HG03457 (cell line): ENCODE data around the gene PDCD10.
A peak's percentile ranks its signal among the peaks of the same experiment; 100 is the strongest.

Experiments used
- ATAC-seq: cut with Tn5 transposase; IDR thresholded peaks from one replicate; pipeline ENCODE4 v1.9.1; 2021; ENCODE audit warnings: moderate number of reproducible peaks; ENCODE audit not compliant: unreplicated experiment

Gene PDCD10

GRCh38 chr3:167735233-167736138 is 794 bp upstream of the PDCD10 start, which contains the start of gene SERPINI1:
Gene SERPINI1, plus strand, starts transcription at chr3:167735721. Its CDS starts 53,408 bp downstream, at chr3:167789129.
- peak; percentile 47 for ATAC-seq

DNA sequence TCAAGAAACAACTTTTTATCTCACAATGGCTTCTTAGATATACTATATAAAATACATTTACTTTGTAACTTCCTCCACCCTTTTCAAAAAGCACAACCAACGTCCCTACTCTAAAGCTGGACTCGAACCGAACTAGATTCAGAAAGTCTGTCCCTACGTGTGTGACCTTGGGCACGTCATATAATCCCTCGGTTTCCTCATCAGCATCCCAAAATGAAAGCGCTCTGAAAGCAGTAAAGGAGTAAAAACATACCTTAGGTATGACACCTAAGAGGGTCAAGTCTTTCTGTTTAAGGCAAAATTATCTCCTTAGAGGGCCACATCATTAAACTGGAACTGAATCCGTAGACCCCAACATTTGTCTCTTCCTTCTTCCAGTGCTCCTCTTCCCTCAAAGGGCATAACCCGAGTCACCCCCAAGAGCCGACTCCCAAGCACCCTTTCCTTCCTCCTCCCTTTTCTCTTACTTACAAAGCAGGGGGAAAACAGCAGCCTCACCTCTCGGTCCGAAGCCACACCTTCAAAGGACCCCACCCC is 663 bp downstream of the PDCD10 start:
- ATAC-seq = no peak

DNA sequence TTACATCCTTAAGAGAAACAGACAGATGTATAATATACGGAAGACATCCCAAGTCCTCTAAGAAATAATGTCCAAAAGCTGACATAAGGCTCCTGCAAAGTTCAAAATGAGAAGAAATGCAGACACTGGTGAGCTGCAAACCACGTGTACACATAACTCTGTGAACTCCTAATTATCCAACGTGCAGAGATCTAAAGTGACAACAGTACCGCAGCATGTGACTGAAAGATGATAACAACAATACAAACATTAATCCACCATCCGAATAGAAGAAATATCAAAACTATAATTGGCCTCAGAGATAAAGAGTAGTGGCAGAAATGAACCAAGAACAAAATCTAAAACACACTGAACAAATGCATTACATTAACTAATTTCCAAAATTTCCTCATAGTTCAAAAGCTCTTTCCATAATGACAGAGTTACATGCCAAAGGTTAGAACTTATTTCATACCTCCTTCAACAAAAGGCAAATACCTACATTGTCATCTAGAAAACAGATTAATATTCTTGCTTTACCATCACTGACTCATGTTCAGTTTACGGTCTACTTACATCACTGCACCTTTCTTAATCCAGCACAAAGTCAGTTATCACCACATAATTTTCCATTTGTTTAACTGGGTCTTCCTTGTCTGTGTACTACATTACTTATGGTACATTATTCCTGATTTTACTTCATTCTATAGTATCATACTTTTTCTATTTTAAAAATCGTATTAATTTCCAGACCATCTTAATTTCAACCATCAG is 2.2 kb downstream of the PDCD10 start:
- no peak for ATAC-seq

DNA sequence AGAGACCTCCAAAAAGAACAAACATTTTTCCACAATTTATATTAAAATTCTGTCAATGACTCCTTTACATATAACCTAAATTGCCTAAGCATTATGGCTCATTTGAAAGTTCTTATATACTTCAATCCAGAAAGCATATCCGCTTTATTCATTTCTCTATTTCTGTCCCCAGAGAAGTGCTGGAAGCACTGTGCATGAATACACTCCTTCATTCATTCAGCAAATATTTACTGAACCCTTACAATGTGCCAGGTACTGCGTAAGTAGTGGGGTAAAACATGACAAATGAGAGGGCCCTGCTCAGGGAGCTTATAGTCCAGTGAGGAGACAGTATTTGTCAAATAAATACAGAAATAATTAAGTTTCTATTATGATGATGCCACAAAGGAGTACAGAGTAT is 3.3 kb downstream of the PDCD10 start:
- ATAC-seq = no peak

- no peak for ATAC-seq
Observed at GRCh38 chr3:167729591-167729990, 5.1 kb downstream of the PDCD10 start.

DNA sequence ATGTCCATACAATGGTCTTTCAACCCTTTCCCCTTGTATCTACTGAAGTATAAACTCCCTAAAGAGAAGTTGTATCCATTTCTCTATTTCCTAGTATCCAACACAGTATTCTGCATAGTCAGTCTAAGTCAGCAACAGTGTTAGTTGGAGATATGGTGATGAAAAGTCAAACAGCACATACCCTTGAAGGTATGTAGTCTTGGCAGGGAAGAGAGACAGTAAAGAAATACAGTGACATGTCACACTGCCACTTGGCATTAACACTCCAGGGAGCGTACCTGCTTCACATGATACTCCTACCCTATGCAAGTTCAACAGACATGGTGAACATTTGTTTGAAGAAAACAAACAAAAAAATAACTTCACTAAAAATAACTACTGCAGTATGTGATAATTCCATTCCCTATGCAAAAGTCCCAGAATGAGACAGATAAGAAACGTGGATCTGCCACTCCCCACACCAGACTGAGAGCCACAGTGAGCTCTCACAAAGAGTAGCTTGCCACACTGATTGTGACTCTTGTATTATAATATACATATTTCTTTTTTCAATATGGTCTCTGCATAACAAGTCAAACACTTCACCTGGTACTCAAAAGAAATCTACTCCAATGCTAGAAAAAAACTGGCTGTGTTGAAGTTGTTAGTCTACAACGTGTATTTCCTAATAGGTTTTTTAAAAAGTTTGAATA is 5.9 kb downstream of the PDCD10 start:
- no peak for ATAC-seq

- ATAC-seq = no peak
Observed at GRCh38 chr3:167728176-167728575, 6.5 kb downstream of the PDCD10 start.

DNA sequence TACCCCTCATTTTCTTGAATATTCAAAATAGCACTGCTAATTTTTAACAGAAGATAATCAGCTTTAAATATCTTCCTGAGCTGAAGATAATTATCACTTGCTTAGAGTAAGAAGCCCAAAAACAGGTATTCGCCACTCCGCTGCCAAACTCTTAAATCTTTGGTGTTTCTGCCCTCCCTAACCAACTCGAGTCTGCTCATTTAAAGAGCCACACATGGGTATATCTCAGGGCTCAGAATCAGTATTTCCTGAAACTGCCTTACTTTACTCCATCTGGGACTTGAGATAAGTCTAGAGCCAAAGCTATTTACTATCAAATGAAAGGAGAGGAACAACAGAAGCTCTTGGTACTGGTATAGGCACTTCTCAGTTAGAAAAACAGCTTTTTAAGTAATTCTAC is 10.8 kb downstream of the PDCD10 start:
- ATAC-seq = no peak

DNA sequence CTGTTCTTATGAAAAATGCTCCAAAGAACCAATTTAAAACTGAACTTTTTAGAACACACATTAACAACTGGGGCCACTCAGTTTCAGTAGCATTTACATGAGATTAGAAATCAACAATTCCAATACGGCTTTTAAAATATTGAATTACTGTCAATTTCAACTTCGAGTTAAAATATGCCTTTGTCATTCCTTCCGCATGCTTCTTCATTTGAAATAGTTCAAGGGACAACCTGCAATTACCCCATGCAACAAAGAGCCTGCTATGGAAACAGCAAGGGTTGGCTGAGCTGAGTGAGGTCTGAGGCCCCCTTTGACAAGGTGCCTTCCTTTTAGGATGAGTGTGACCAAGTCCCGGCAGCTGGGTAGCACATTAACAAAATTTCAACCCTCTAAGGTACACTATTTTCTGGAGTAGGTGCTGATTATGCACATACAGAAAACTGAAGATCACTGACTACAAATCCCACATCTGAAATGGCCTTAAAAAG is 11.6 kb downstream of the PDCD10 start:
- no peak for ATAC-seq

- no peak for ATAC-seq
Observed at GRCh38 chr3:167718582-167718981, 16.1 kb downstream of the PDCD10 start.

- ATAC-seq = no peak
Observed at GRCh38 chr3:167716920-167717319, 17.8 kb downstream of the PDCD10 start.

DNA sequence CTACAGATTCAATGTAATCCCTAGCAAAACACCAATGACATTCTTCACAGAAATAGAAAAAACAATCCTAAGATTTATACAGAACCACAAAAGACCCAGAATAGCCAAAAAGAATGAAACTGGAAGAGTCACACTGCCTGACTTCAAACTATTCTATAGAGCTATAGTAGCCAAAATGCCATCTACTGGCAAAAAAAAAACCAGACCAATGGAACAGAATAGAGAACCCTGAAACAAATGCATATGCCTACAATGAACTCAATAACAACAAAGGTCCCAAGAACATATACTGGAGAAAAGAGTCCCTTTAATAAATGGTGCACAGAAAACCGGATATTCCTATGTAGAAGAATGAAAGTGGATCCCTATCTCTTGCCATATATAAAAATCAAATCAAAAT is 19.8 kb downstream of the PDCD10 start:
- no peak for ATAC-seq

GRCh38 chr3:167712445-167712844 is 22.2 kb downstream of the PDCD10 start:
- no peak for ATAC-seq

- ATAC-seq = no peak
Observed at GRCh38 chr3:167711439-167711838, 23.3 kb downstream of the PDCD10 start.

GRCh38 chr3:167710552-167710951 is 24.1 kb downstream of the PDCD10 start:
- no peak for ATAC-seq

- no peak for ATAC-seq
Observed at GRCh38 chr3:167709690-167710089, 25.0 kb downstream of the PDCD10 start.

- ATAC-seq = no peak
Observed at GRCh38 chr3:167705840-167706239, 28.9 kb downstream of the PDCD10 start.

DNA sequence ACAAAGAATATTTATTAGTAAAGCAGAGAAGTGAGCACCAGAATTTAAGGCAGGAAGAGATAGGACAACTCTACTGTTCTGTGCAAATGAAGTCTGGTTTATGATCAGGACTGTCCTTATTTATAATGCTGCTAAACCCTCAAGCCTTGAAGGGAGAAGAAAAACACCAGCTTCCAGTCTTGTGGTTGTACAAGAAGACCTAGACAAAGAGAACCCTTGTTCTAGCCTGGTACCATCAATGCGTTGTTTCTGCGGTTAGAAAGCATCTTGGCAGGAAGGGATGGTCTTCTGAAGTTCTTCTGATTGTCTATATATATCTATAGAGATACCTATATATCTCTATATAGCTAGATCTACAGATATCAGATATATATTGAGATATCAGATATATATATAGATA is 33.8 kb downstream of the PDCD10 start:
- ATAC-seq = no peak

DNA sequence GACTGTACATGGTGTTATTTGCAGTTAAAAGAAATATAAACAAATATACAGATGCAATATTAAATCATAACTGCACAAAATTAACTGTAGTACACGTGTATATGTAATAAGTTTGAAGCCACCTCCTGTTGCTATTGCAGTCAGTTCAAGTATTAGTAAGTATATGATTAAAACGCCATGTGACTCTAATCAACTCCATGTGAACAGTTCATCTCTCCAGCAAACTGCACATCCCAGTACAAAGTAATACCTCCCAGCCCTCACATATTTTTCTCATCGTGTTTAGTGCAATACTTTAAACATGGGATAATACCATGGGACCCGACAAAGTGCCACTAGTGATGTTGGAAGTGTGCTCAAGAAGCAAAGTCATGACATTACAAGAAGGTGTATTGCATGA is 34.6 kb downstream of the PDCD10 start:
- no peak for ATAC-seq

DNA sequence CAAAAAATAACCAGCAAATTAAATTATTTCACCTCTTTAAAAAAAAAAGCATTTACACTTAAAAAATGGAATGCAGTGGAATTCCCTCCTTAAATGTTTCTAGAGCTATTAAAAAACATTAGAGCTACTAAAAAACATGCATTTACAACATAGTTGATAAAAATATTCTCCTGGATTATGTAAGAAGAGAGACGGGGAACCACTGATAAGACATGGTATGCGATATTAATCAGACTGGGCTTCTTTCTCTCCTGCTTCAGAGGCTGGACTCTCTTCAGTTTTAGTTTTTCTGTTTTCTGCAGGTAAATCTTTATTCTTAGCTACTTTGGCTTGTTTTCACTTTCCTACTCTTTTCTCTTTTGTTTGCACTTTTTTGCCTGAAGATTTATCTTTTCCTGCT is 40.6 kb downstream of the PDCD10 start:
- no peak for ATAC-seq

DNA sequence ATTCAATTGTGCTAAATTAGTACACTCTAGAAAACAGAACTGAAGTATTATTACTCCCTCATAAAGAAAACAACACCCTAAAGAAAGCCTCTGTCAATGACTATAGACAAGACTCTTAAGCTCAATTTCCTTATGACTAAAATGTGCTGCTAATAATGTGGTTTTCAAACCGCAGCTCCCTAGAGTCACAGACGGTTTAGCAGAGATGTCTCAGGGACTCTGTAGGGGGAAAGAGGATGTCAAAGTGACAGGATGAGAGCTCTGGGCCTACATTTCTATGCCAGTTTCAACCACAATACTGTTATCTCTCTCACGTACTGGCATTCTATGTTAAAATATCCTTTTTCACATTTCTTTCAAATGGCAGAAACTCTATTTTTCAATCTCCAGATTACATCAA is 43.3 kb downstream of the PDCD10 start:
- peak; percentile 100 for ATAC-seq
